Fibroblast of villous mesenchyme (primary cell): ENCODE data around the gene FGF18. TPM values are rescaled to one million over a fixed set of nuclear protein-coding genes. Genes with fewer than 3 reads are reported as not detected.
A peak's percentile ranks its signal among the peaks of the same experiment; 100 is the strongest.

Experiments
- DNase-seq: peaks from one replicate; pipeline ENCODE4 v3.0.0-alpha.2; 2010; ENCODE audit warnings: low read depth
- H3K4me3 ChIP-seq: 2 replicates; pipeline ENCODE4 v1.5.1; 2011; ENCODE audit warnings: low read depth, mild to moderate bottlenecking, low read length
- CTCF ChIP-seq: IDR thresholded peaks from 2 replicates; pipeline ENCODE4 v1.5.1; 2012; ENCODE audit warnings: low read depth, mild to moderate bottlenecking, low read length; ENCODE audit not compliant: insufficient read depth
- total RNA-seq: library from RNA; depleted of rRNA; stranded (reverse); fragments of >200 nt; gene quantifications from 2 replicates; pipeline ENCODE4 v1.2.3, GENCODE V29; 2012

Gene FGF18
- total RNA-seq, 1 donor, result under 0.01 TPM

GRCh38 chr5:171445644-171446516 lies 26.4 kb downstream of the FGF18 start:
- DNase-seq, result peak; percentile 63
- H3K4me3 ChIP-seq, result no peak overlapping the region
- TF ChIP-seq CTCF, result no peak

GRCh38 chr5:171447226-171447625 lies 27.8 kb downstream of the FGF18 start:
- TF ChIP-seq CTCF, result no peak
- DNase-seq, result no peak
- H3K4me3 ChIP-seq, result no peak overlapping the region

GRCh38 chr5:171449426-171449825 lies 30.0 kb downstream of the FGF18 start:
- DNase-seq, result no peak

GRCh38 chr5:171450423-171451331 lies 31.2 kb downstream of the FGF18 start:
- TF ChIP-seq CTCF, result no peak
- peak overlapping the region; percentile 45 for H3K4me3 ChIP-seq
- peak; percentile 69 for DNase-seq

More at GRCh38 chr5:171449426-171449825, 30.0 kb downstream of the FGF18 start:
- no peak overlapping the region for H3K4me3 ChIP-seq
- TF ChIP-seq CTCF, result no peak

- TF ChIP-seq CTCF, result no peak
- no peak overlapping the region for H3K4me3 ChIP-seq
- DNase-seq, result no peak
These were observed 32.0 kb downstream of the FGF18 start for GRCh38 chr5:171451421-171451820.

GRCh38 chr5:171453056-171453725 lies 33.7 kb downstream of the FGF18 start:
- no peak for TF ChIP-seq CTCF
- DNase-seq, result no peak
- H3K4me3 ChIP-seq, result no peak overlapping the region
